HepG2 (cell line): ENCODE measurements around the gene GPR156. TPM values are rescaled to one million over a fixed set of nuclear protein-coding genes. Genes with fewer than 3 reads are reported as not detected.

ENCODE experiments used
- ATAC-seq: fragments of 200-7000 bp; cut with Tn5 transposase; 3 replicates; pipeline ENCODE4 v1.9.1; 2020; ENCODE audit warnings: mild to moderate bottlenecking, moderate library complexity
- BruUV-seq: library from RNA; stranded (reverse); fragments of 400-500 nt; replicated peaks from 2 replicates; lab custom pipeline; 2021; lab: Mats Ljungman, UMichigan
- CTCF ChIA-PET: fragments of 300-600 bp; formaldehyde crosslinking; extraction: SDS; loops from one replicate; lab custom pipeline; 2021; ENCODE audit warnings: low total read pairs, inconsistent platforms, low intra/inter-chr PET ratio; lab: Yijun Ruan, JAX
- POLR2A ChIA-PET: fragments of 350-600 bp; sonication (Branson Sonifier 250); formaldehyde crosslinking; loops from one replicate; lab custom pipeline; 2020; ENCODE audit warnings: antibody characterized with exemption, inconsistent platforms; lab: Yijun Ruan, JAX
- DNase-seq: peaks from one replicate; pipeline ENCODE4 v3.0.0-alpha.2; 2015; ENCODE audit warnings: low spot score
- FAIRE-seq: peaks from 3 replicates; lab custom pipeline; 2011; peaks lifted over from hg19 to GRCh38; lab: Jason Lieb, UNC
- H2AFZ ChIP-seq: one replicate; pipeline ENCODE4 v1.6.1; 2011; ENCODE audit warnings: low read length, inconsistent platforms
- H3K27ac ChIP-seq: fragments of 300-600 bp; 3 replicates; pipeline ENCODE4 v1.8.0; 2011; ENCODE audit warnings: mixed run types, mild to moderate bottlenecking, mixed read lengths, low read length, inconsistent platforms; ENCODE audit not compliant: insufficient read depth; ENCODE audit errors: extremely low read length
- H3K27me3 ChIP-seq, 2 experiments: fragments of 200-600 bp in 1 of 2; 2 replicates in 1 of 2; 3 replicates in 1 of 2; pipeline versions ENCODE4 v1.6.0 to v1.8.0; 2011; ENCODE audit warnings: low read length in 2 of 2, mild to moderate bottlenecking in 2 of 2, moderate library complexity in 2 of 2, inconsistent platforms in 1 of 2; ENCODE audit not compliant: insufficient read depth in 2 of 2, control insufficient read depth in 1 of 2
- H3K36me3 ChIP-seq, 2 experiments: fragments of 200-600 bp in 1 of 2; replicated peaks in 1 of 2; 2 replicates in 1 of 2; 3 replicates in 1 of 2; pipeline versions ENCODE4 v1.5.1 to v1.8.0; 2011; ENCODE audit warnings: low read length in 2 of 2, inconsistent platforms in 1 of 2; ENCODE audit not compliant: insufficient read depth in 2 of 2, control insufficient read depth in 1 of 2
- H3K4me1 ChIP-seq: 2 replicates; pipeline ENCODE4 v1.5.1; 2012; ENCODE audit warnings: low read length, inconsistent platforms; ENCODE audit not compliant: insufficient read depth
- H3K4me2 ChIP-seq: 2 replicates; pipeline ENCODE4 v1.6.0; 2011; ENCODE audit warnings: low read depth, low read length, inconsistent platforms
- H3K4me3 ChIP-seq, 3 experiments: fragments of 200-600 bp in 1 of 3; sonication (generic), shearing (Covaris generic) in 1 of 3; replicated peaks in 1 of 3; 2 replicates each; pipeline ENCODE4 v1.5.1; 2011 to 2016; ENCODE audit warnings: low read length in 3 of 3, inconsistent platforms in 2 of 3, low read depth in 2 of 3, mild to moderate bottlenecking in 2 of 3, control low read depth in 1 of 3, mixed read lengths in 1 of 3; ENCODE audit not compliant: insufficient read depth in 1 of 3
- H3K79me2 ChIP-seq: one replicate; pipeline ENCODE4 v1.6.1; 2011; ENCODE audit warnings: low read length, inconsistent platforms; ENCODE audit not compliant: insufficient read depth
- H3K9ac ChIP-seq: 2 replicates; pipeline ENCODE4 v1.6.0; 2011; ENCODE audit warnings: mild to moderate bottlenecking, low read depth, low read length, inconsistent platforms; ENCODE audit not compliant: insufficient read depth
- H3K9me3 ChIP-seq: 2 replicates; pipeline ENCODE4 v1.5.1; 2012; ENCODE audit warnings: mild to moderate bottlenecking, low read length
- H4K20me1 ChIP-seq: 2 replicates; pipeline ENCODE4 v1.6.0; 2011; ENCODE audit warnings: inconsistent platforms, mild to moderate bottlenecking, low read length, moderate library complexity; ENCODE audit not compliant: insufficient read depth
- HOXA3 ChIP-seq: sonication (generic); formaldehyde crosslinking; IDR thresholded peaks from 2 replicates; pipeline ENCODE4 v1.5.0; 2020; ENCODE audit warnings: missing genetic modification reagents
- KLF16 ChIP-seq, 2 experiments: sonication (generic) in 1 of 2; formaldehyde crosslinking in 1 of 2; IDR thresholded peaks; 2 replicates each; pipeline versions ENCODE4 v1.6.1 to v1.8.0; 2016 to 2023; ENCODE audit warnings: missing genetic modification reagents in 2 of 2, missing compliant biosample characterization in 1 of 2
- PPARG ChIP-seq: conservative IDR thresholded peaks from 2 replicates; pipeline ENCODE4 v1.6.1; 2016; ENCODE audit warnings: missing biosample characterization, missing genetic modification reagents
- TEAD2 ChIP-seq: sonication (generic); formaldehyde crosslinking; IDR thresholded peaks from 2 replicates; pipeline ENCODE4 v1.9.0; 2021; ENCODE audit warnings: missing genetic modification reagents
- WIZ ChIP-seq: sonication (generic); formaldehyde crosslinking; IDR thresholded peaks from 2 replicates; pipeline ENCODE4 v1.5.1; 2020; ENCODE audit warnings: mild to moderate bottlenecking, missing genetic modification reagents
- ZNF121 ChIP-seq: sonication (generic); formaldehyde crosslinking; IDR thresholded peaks from 2 replicates; pipeline ENCODE4 v1.5.0; 2020; ENCODE audit warnings: mild to moderate bottlenecking, missing genetic modification reagents
- ZNF225 ChIP-seq: sonication (generic); formaldehyde crosslinking; IDR thresholded peaks from 2 replicates; pipeline ENCODE4 v1.4.0; 2020; ENCODE audit warnings: mild to moderate bottlenecking, missing genetic modification reagents
- ZNF260 ChIP-seq: sonication (generic); formaldehyde crosslinking; IDR thresholded peaks from 2 replicates; pipeline ENCODE4 v1.4.0; 2020; ENCODE audit warnings: missing genetic modification reagents, low read depth, mild to moderate bottlenecking, borderline replicate concordance
- ZNF264 ChIP-seq: sonication (generic); formaldehyde crosslinking; IDR thresholded peaks from 2 replicates; pipeline ENCODE4 v1.4.0; 2020; ENCODE audit warnings: missing genetic modification reagents
- ZNF614 ChIP-seq: IDR thresholded peaks from 2 replicates; pipeline ENCODE4 v1.6.1; 2018; ENCODE audit warnings: missing biosample characterization, missing genetic modification reagents, inconsistent platforms, borderline replicate concordance
- ZNF781 ChIP-seq: sonication (generic); formaldehyde crosslinking; IDR thresholded peaks from 2 replicates; pipeline ENCODE4 v1.5.1; 2020; ENCODE audit warnings: borderline replicate concordance, mild to moderate bottlenecking, missing genetic modification reagents; ENCODE audit errors: not compliant biosample characterization
- ZNF879 ChIP-seq: sonication (generic); formaldehyde crosslinking; IDR thresholded peaks from 2 replicates; pipeline ENCODE4 v1.8.1; 2023; ENCODE audit warnings: missing genetic modification reagents
- WGBS: methylation state at CpG from one replicate; pipeline ENCODE4 v1.1.6; 2017; ENCODE audit warnings: low lambda C conversion rate; 5-methylcytosine and 5-hydroxymethylcytosine counted together
- in situ Hi-C: cut with HindIII; loops from 2 replicates; pipeline ENCODE4 v1.10.0; 2017; ENCODE audit warnings: low pct_unique_long_range_greater_than_20kb; ENCODE audit not compliant: extremely low pct_ligation_motif_present
- intact Hi-C: fragments of 100-400 bp; cut with micrococcal nuclease; formaldehyde crosslinking; loops from one replicate; pipeline ENCODE4 v1.10.0; 2022; ENCODE audit not compliant: unreplicated experiment
- polyA plus RNA-seq, 8 experiments: library from polyadenylated mRNA; depleted of rRNA in 3 of 8; stranded (reverse) in 7 of 8; unstranded in 1 of 8; fragments of >200 nt; fragmentation: Illumina TruSeq in 4 of 8; extraction: Trizol in 4 of 8; gene quantifications; 2 replicates each; pipeline versions ENCODE4 v1.2.1 to v1.2.3, GENCODE V29; 2011 to 2016; ENCODE audit warnings: low read depth in 4 of 8, missing spikeins in 1 of 8, mixed read lengths in 1 of 8; ENCODE audit not compliant: insufficient read depth in 1 of 8
- total RNA-seq, 5 experiments: library from RNA; depleted of rRNA; stranded (reverse); fragments of >200 nt; fragmentation: Illumina TruSeq; extraction: Trizol; gene quantifications; 2 replicates each; pipeline ENCODE4 v1.2.3, GENCODE V29; 2016; ENCODE audit warnings: low read depth in 1 of 5
- TF ChIP-seq, protein P1 (sequence below): sonication (generic); formaldehyde crosslinking; IDR thresholded peaks from 2 replicates; pipeline ENCODE4 v1.4.0; 2020; ENCODE audit warnings: missing genetic modification reagents, borderline replicate concordance
- TF ChIP-seq, protein P2 (sequence below): sonication (generic); formaldehyde crosslinking; conservative IDR thresholded peaks from 2 replicates; pipeline ENCODE4 v1.4.0; 2020; ENCODE audit warnings: missing genetic modification reagents
- TF ChIP-seq, protein P3 (sequence below): sonication (generic); formaldehyde crosslinking; IDR thresholded peaks from 2 replicates; pipeline ENCODE4 v1.8.0; 2022; ENCODE audit warnings: mild to moderate bottlenecking, missing genetic modification reagents

The GPR156 gene
- total and polyA plus RNA-seq, 2 of the 13 experiments (the other 11 are each of a cell fraction or from before 2014, with no cell fraction given) = not detected

DNA sequence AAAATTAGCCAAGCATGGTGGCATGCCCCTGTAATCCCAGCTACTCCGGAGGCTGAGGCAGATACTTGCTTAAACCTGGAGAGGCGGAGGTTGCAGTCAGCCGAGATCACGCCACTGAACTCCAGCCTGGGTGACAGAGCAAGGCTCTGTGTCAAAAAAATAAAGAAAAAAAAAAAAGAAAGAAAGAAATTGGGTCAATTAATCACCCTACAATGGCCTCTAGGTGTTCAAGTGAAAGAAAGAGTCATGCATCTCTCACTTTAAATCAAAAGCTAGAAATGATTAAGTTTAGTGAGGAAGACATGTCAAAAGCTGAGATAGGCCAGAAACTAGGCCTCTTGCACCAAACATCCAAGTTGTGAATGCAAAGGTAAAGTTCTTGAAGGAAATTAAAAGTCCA is 145.9 kb downstream of the GPR156 start:
- Histone ChIP-seq H3K79me2 (no peaks in the 10 kb centered on the region), H3K27ac (no peak overlapping the region), H3K4me1 (peaks cover 11% of the 10 kb centered on the region), H3K9me3 (no peaks in the 10 kb centered on the region), H3K9ac (no peak overlapping the region), H3K4me3 (no peak overlapping the region)
- FAIRE-seq = no peak
- ATAC-seq = no peak
- DNase-seq = no peak
- no TSS peak for BruUV-seq
- WGBS = 78% methylated on average over 4 of the region's 4 CpGs
- TF ChIP-seq, protein P1, sequence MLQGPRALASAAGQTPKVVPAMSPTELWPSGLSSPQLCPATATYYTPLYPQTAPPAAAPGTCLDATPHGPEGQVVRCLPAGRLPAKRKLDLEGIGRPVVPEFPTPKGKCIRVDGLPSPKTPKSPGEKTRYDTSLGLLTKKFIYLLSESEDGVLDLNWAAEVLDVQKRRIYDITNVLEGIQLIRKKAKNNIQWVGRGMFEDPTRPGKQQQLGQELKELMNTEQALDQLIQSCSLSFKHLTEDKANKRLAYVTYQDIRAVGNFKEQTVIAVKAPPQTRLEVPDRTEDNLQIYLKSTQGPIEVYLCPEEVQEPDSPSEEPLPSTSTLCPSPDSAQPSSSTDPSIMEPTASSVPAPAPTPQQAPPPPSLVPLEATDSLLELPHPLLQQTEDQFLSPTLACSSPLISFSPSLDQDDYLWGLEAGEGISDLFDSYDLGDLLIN (CRISPR knock-in tag) = no peak
- no peak for TF ChIP-seq WIZ (CRISPR knock-in tag)
- no peak for TF ChIP-seq ZNF260 (CRISPR knock-in tag)
- TF ChIP-seq ZNF879 = no peak
- TF ChIP-seq HOXA3 (CRISPR knock-in tag) = no peak
- no peak for TF ChIP-seq KLF16 (CRISPR knock-in tag; IDR thresholded peaks at IDR 0.05)
- TF ChIP-seq, protein P2, sequence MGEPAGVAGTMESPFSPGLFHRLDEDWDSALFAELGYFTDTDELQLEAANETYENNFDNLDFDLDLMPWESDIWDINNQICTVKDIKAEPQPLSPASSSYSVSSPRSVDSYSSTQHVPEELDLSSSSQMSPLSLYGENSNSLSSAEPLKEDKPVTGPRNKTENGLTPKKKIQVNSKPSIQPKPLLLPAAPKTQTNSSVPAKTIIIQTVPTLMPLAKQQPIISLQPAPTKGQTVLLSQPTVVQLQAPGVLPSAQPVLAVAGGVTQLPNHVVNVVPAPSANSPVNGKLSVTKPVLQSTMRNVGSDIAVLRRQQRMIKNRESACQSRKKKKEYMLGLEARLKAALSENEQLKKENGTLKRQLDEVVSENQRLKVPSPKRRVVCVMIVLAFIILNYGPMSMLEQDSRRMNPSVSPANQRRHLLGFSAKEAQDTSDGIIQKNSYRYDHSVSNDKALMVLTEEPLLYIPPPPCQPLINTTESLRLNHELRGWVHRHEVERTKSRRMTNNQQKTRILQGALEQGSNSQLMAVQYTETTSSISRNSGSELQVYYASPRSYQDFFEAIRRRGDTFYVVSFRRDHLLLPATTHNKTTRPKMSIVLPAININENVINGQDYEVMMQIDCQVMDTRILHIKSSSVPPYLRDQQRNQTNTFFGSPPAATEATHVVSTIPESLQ (CRISPR knock-in tag) = no peak
- TF ChIP-seq, protein P3, sequence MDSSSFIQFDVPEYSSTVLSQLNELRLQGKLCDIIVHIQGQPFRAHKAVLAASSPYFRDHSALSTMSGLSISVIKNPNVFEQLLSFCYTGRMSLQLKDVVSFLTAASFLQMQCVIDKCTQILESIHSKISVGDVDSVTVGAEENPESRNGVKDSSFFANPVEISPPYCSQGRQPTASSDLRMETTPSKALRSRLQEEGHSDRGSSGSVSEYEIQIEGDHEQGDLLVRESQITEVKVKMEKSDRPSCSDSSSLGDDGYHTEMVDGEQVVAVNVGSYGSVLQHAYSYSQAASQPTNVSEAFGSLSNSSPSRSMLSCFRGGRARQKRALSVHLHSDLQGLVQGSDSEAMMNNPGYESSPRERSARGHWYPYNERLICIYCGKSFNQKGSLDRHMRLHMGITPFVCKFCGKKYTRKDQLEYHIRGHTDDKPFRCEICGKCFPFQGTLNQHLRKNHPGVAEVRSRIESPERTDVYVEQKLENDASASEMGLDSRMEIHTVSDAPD = no peak
- no peak for TF ChIP-seq ZNF225 (CRISPR knock-in tag)
- no peak for TF ChIP-seq ZNF121
- no peak for TF ChIP-seq PPARG
- TF ChIP-seq ZNF264 (CRISPR knock-in tag) = no peak
- no peak for TF ChIP-seq TEAD2 (CRISPR knock-in tag)
- TF ChIP-seq ZNF614 (CRISPR knock-in tag) = no peak
- TF ChIP-seq ZNF781 = no peak
- TF ChIP-seq, all 625 proteins: peak for 0
- in situ Hi-C loops = no loop called here
- no peak overlapping the region for H2AFZ ChIP-seq
- no peaks in the 10 kb centered on the region for H4K20me1 ChIP-seq
- CTCF ChIA-PET = no interaction called here
- no peaks in the 10 kb centered on the region for H3K36me3 ChIP-seq
- POLR2A ChIA-PET = interaction anchor here (0.9 kb wide), 1 partner anchor 44 kb away, joined by 3 read pairs; no protein-coding TSS in a partner anchor
- H3K4me2 ChIP-seq = no peak overlapping the region
- intact Hi-C loops = loop anchor here (10.0 kb wide), 1 partner anchor 56 kb away; no protein-coding TSS in a partner anchor
- no peaks in the 10 kb centered on the region; a peak in 1 of 5 replicates for H3K27me3 ChIP-seq
